Measurements from ENCODE around the gene GEMIN5. TPM values are rescaled to one million over a fixed set of nuclear protein-coding genes. Genes with fewer than 3 reads are reported as not detected.

GEMIN5 gene
- total and polyA plus RNA-seq, 2 of the 13 experiments (the other 11 are each of a cell fraction or from before 2014, with no cell fraction given) = 6.6 to 28.6 TPM

DNA sequence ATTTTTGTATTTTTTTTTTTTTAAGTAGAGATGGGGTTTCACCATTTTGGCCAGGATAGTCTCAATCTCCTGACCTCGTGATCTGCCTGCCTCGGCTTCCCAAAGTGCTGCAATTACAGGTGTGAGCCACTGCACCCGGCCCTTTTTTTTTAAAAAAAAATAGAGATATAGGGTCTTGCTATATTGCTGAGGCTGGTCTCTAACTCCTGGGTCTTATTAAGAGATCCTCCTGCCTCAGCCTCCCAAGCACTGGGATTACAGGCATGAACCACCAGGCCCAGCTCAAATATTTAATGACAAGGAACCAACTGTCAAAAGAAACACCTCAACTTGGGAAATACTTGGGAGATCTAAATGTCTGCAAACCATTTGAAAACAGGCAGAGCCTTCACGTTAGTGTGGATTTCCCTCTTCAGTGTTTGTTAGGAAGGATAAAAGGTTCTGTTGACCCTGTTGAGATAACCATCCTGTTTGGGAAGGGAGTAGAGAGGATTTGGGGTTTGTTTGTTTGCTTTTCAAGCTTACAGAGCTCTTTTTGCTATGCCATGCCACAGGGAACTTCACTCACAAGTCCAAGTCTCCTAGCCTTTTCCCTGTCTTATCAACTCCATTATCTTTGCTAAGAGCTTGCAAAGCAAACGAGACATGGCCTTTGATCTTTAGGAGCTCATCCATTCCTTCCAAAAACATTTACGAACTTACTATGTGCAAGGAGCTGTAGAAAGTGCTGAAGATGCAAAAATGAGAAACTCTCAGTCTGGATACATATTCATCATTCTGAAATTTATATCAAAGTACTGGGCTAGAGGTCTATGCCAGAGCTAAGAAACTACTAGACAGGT is 95.1 kb downstream of the GEMIN5 start (continued):
- TF ChIP-seq SIX4 (CRISPR knock-in tag; IDR thresholded peaks at IDR 0.05) (no peak), DNMT1 (CRISPR knock-in tag; IDR thresholded peaks at IDR 0.05) (no peak), ZNF569 (CRISPR knock-in tag; IDR thresholded peaks at IDR 0.05; ENCODE audit: borderline replicate concordance) (no peak), ZBTB21 (CRISPR knock-in tag; IDR thresholded peaks at IDR 0.05) (no peak), ZNF598 (CRISPR knock-in tag; IDR thresholded peaks at IDR 0.05; ENCODE audit: borderline replicate concordance) (no peak), SRSF9 (IDR thresholded peaks at IDR 0.05; ENCODE audit: borderline replicate concordance, insufficient read depth, low read depth, low read length, poor library complexity, severe bottlenecking) (no peak), SOX13 (IDR thresholded peaks at IDR 0.05) (peak; percentile 68; the same call in 1 of the 2 replicates), SOX13 (CRISPR knock-in tag; conservative IDR thresholded peaks at IDR 0.05 in 1 of 2, IDR thresholded peaks at IDR 0.05 in 1 of 2) (peak in 1 of 2 experiments; percentile 93; a peak in 2 of 4 replicates), ZNF24 (IDR thresholded peaks at IDR 0.05) (no peak), FOXM1 (CRISPR knock-in tag; IDR thresholded peaks at IDR 0.05) (no peak), BRCA1 (CRISPR knock-in tag; IDR thresholded peaks at IDR 0.05) (no peak), HMG20B (CRISPR knock-in tag; conservative IDR thresholded peaks at IDR 0.05) (peak; percentile 93), ZNF567 (CRISPR knock-in tag; IDR thresholded peaks at IDR 0.05; ENCODE audit: borderline replicate concordance) (no peak), NFIC (IDR thresholded peaks at IDR 0.05; ENCODE audit: low read length) (peak; percentile 88; the same call in 1 of the 2 replicates), TAF1 (CRISPR knock-in tag; IDR thresholded peaks at IDR 0.05) (no peak), NR2F1 (CRISPR knock-in tag; IDR thresholded peaks at IDR 0.05) (no peak), NRL (CRISPR knock-in tag; IDR thresholded peaks at IDR 0.05; ENCODE audit: borderline replicate concordance) (no peak), POLR2AphosphoS5 (IDR thresholded peaks at IDR 0.05; ENCODE audit: low read depth, low read length) (no peak), MIER3 (CRISPR knock-in tag; IDR thresholded peaks at IDR 0.05; ENCODE audit: borderline replicate concordance) (peak; percentile 90; the same call in 1 of the 2 replicates)
- TF ChIP-seq, protein P1, sequence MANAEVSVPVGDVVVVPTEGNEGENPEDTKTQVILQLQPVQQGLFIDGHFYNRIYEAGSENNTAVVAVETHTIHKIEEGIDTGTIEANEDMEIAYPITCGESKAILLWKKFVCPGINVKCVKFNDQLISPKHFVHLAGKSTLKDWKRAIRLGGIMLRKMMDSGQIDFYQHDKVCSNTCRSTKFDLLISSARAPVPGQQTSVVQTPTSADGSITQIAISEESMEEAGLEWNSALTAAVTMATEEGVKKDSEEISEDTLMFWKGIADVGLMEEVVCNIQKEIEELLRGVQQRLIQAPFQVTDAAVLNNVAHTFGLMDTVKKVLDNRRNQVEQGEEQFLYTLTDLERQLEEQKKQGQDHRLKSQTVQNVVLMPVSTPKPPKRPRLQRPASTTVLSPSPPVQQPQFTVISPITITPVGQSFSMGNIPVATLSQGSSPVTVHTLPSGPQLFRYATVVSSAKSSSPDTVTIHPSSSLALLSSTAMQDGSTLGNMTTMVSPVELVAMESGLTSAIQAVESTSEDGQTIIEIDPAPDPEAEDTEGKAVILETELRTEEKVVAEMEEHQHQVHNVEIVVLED (CRISPR knock-in tag; IDR thresholded peaks at IDR 0.05; ENCODE audit: borderline replicate concordance) = no peak
- TF ChIP-seq, protein P2, sequence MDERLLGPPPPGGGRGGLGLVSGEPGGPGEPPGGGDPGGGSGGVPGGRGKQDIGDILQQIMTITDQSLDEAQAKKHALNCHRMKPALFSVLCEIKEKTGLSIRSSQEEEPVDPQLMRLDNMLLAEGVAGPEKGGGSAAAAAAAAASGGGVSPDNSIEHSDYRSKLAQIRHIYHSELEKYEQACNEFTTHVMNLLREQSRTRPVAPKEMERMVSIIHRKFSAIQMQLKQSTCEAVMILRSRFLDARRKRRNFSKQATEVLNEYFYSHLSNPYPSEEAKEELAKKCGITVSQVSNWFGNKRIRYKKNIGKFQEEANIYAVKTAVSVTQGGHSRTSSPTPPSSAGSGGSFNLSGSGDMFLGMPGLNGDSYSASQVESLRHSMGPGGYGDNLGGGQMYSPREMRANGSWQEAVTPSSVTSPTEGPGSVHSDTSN (CRISPR knock-in tag; IDR thresholded peaks at IDR 0.05) = no peak
- TF ChIP-seq, protein P3, sequence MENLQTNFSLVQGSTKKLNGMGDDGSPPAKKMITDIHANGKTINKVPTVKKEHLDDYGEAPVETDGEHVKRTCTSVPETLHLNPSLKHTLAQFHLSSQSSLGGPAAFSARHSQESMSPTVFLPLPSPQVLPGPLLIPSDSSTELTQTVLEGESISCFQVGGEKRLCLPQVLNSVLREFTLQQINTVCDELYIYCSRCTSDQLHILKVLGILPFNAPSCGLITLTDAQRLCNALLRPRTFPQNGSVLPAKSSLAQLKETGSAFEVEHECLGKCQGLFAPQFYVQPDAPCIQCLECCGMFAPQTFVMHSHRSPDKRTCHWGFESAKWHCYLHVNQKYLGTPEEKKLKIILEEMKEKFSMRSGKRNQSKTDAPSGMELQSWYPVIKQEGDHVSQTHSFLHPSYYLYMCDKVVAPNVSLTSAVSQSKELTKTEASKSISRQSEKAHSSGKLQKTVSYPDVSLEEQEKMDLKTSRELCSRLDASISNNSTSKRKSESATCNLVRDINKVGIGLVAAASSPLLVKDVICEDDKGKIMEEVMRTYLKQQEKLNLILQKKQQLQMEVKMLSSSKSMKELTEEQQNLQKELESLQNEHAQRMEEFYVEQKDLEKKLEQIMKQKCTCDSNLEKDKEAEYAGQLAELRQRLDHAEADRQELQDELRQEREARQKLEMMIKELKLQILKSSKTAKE (CRISPR knock-in tag; IDR thresholded peaks at IDR 0.05; ENCODE audit: borderline replicate concordance) = peak; percentile 87

Measured in HepG2 (cell line).